Renal pelvis (tissue), 4 donors: ENCODE results near the gene SLC24A4. TPM values are rescaled to one million over a fixed set of nuclear protein-coding genes. Genes with fewer than 3 reads are reported as not detected.
A peak's percentile ranks its signal among the peaks of the same experiment; 100 is the strongest.

ENCODE experiments used
- DNase-seq: peaks from one replicate; pipeline ENCODE4 v3.0.0-alpha.2; 2013
- polyA plus RNA-seq, 3 donors: library from polyadenylated mRNA; unstranded; fragments of 120-200 nt; gene quantifications; one replicate each; pipeline ENCODE4 v1.2.1, GENCODE V29; 2013; ENCODE audit not compliant: insufficient read length in 3 of 3

The SLC24A4 gene
- polyA plus RNA-seq, 3 donors = 0.13 to 0.47 (median 0.19) TPM

DNA sequence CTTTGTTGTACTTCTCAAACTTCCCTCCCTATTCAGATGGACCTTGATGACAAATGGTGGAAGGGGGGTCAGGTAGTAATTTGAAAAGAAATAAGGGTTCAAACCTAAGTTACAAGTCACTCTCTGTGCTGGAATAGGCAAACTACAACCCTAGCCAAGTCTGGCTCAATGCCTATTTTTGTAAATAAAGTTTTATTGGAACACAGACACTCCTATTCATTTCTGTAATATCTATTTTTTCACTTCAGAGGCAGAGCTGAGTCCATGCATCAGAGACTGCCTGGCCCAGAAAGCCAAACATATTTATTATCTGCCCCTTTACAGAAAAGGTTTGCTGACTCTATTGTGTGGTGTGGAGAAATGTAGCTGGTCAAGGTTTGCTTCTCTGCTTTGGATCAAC, 112.2 kb downstream of the SLC24A4 start:
- DNase-seq = no peak

DNA sequence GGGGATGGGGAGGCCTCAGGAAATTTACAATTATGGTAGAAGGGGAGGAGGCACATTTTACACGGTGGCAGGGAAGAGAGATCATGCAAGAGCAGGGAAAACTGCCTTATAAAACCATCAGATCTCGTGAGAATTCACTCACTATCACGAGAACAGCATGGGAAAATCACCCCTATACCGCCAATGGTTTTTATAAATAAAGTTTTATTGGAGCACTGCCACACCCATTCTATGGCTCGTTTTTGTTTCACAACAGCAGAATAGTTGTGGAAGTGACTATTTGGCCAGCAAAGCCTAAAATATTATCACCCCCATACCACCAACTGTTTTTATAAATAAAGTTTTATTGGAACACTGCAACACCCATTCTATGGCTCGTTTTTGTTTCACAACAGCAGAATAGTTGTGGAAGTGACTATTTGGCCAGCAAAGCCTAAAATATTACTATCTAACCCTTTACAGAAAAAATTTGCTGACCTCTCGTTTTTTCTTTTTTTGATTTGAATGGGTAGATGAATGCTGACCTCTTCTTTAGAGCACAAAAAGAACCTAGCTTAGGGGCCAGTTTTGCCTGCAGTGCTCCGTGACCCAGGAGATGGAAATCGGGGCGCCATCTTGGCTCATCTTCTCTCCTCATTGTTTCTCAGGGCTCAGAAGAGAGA, 113.3 kb downstream of the SLC24A4 start:
- DNase-seq = no peak

DNA sequence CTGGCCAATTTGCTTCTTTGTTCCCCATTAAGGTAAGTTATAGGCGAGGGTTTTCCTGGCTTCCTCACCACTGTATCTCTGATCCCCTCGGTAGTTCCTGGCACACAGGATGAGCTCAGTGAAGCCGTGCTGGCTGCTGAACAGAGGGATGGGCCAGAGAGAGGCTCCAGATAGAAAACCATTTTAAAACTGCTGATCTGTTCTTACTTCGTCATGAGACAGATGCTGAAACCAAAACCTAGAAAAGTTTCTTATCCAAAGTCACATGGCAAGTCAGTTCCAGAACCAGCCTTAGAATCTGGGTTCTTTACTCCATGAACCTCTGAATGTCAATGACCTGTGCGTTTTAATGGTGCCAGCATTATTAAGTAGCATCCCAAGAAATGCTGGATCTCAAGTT, 114.3 kb downstream of the SLC24A4 start:
- no peak for DNase-seq

DNA sequence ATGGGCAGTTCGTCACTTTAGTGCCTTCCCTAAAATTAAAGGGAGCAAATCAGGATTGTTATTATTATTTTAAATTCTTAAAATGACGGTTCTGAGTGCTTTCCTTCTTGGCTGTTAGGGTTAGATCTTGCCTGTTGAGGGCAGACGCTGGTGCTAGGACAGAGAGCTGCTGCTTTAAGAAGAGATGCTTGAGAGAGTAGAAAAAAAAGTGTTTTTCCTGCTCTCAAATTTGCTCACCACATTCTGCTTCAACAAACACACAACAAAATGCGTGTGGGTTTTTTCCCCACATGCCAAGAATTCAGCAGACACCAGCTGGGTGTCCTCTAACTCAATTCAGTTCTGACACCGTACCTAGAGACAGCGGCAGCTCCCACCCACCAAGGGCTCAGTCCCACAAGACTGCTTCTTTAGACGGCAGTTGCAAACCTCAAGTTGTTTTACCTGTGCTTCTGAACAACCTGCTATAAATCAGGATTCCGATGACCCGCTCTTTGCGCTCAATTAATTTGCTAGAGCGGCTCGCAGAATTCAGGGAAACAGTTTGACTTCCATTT, 114.8 kb downstream of the SLC24A4 start:
- DNase-seq = peak; percentile 62

DNA sequence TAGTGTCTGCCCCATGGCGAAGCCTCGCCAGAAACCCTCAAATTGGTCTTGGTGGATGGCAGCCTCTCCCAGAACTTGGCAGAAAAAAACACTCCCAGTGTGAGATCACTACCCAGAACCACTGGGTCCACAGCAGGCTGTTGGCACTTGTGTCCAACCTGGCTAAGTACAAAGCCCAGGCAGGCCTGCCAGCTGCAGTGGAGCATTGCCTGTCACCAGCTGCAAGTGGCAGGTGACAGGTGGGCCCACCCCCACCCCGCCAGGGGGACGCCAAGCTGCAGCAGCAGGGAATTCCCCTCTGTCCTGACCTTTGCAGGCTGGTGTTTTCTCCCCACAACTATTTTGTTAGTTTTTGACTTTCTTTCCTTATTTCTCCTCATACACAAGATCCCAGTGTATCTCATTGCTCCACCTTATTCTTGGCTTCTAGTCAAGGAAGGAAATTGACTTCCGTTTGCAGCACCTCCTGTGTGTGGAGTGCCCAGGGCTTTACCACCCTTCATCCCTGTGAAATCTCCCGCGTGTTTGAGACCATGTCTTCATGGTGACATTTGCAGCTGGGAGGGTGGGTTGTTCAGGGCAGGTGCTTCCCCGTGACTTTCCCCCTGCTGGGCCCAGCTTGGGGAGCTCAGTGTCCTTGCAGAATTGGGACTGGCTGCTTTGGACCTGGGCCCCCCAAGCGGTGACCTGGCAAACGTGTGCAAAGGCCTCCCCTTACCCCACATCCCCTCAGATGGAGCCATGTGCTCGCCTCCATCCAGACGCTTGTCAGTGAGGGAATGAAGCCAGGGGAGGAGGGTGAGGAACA, 116.8 kb downstream of the SLC24A4 start:
- no peak for DNase-seq

DNA sequence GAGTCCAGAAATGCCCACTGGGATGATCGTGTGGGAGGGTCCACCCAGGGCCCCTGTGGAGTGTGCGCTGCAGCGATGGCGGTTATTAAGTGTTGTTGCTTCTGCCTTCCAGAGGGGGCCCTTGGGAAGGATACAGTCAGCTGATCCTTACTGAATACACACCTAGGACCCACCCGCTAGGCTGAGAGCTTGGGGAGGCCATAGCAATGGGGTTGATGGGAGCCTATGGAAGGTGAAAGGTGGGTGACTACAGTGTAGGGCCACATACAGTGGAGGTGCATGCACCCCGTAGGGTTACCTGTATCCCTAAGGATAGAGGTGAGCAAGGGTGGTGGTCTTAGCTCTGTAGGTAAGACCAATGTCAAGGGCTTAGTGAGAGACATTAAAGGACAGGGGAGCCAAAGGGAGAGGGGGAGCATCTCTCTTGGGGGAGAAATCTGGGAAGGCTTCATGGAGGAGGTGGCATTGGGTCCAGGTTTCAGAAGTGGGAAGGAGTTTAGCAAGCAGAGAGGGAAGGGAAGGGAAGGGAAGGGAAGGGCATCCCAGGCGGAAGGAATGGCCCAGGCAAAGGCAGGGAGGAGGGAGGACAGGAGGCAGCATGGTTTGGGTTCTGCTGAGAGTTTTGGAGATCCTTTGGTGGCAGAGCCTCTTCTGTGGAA, 117.5 kb downstream of the SLC24A4 start:
- DNase-seq = no peak

DNA sequence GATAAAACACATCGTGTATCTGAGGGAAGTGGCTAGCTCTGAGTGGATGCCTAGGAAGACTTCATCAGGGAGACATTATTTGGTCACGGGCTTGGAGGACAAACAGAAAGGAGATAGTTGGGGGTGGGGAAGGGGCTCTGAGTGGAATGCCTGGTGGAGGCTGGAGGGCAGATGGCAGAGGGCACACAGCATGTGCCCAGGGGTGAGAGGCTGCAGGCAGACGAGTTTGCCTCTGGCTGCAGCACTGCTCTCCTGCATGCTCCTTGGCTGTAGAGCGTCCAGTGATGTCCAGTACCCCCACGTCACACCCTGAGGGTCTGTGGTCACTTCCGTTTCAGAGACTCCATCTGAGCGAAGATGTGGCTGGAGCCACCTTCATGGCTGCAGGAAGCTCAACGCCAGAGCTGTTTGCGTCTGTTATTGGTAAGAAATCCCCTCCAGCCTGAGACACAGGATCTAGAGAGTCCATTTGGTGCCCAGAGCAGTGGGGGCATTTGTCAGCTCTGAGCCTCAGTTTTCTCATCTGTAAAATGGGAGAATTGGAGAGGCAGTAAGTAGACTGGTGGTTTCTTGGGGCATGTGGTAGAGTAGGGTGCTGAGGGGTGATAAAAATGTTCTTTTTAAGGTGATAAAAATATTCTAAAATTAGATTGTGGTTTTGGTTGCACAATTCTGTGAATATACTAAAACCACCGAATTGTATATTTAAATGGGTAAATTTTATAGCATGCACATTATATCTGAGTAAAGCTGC, 119.0 kb downstream of the SLC24A4 start:
- no peak for DNase-seq

DNA sequence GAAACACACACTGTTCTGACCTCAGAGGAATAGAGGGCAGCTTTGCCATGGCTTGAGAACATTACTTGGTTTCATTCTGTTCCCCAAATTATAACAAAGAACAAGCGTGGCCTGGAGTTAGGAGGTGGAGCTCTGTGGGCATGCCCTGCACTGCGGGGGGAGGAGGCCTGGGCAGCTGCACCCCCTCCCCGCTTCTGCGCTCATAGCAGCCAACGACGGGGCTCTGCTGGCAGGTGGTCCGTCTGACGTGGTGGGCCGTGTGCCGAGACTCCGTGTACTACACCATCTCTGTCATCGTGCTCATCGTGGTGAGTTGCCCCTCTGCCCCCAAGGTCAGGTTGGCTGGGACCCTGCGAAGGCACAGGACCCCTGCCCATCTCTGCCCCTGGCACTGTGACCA, 120.2 kb downstream of the SLC24A4 start:
- no peak for DNase-seq

DNA sequence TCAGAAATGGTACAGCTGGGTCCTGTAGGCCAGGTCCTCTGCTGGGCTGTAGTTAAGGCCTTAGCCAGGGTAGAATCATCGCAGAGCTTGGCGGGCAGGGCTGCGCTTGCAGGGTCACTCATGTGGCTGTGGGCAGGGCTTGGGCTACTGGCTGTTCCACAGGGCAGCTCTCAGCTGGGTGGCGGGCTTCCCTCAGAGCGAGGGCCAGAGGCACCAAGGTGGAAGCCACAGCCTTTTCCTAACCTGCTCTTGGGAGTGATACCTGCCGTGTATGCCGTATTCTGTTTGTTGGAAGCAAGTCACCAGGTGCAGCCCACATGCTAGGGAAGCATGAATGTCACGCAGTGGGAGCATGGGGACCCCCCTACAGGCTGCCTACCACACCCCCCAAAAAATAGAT, 120.8 kb downstream of the SLC24A4 start:
- DNase-seq = no peak

DNA sequence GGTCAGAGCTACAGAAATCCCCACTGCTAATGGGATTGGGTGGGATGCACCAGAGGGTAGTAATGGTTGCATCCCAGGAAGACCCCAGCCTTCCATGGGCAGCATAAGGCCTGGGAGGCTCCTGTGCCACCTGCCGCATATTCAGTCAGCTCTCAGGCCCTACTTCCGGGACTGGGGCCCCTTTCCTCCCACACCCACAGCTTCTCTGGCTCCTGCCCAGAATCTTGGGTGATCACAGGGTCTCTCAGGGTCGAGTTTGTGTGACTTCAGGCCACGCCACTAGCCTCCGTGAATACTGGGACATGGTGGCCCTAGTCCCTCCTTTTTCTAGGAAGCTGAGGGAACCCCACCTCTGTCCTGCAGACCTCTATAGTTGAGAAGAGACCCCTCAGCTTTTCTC, 123.8 kb downstream of the SLC24A4 start:
- DNase-seq = no peak

DNA sequence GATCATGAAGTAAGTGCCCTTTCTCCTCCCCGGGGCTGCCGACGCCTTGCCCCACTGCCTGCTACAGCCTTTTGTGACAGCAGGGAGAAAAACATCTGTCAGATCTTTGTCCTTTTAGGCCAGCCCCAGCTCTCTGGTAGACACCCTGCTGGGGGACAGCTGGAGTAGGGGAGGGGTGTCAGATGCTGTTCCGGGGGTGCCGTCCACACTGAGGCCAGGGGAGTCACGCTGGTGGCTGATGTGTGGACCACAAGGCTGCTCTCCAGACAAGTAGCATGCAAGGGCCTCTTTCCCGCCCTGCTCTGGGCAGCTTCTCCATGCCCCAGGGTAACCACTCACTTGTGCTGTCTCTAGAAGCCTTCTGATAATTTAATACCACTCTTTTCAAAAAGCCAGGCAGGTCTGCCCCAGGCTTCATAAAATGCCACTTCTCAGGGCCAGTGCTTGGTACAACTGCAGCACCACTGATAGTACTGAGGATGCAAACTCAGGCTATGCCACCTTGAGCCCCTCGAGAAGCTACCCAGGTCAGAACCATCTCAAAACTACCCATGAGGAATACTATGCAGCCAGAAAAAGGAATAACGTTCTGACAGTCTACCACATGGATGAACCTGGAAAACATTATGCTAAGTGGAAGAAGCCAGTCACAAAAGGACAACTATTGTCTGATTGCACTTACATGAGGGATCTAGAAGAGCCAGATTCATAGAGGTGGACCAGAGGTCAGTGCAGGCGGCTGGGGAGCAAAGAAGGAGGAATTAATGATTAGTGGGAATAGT, 124.6 kb downstream of the SLC24A4 start:
- no peak for DNase-seq

DNA sequence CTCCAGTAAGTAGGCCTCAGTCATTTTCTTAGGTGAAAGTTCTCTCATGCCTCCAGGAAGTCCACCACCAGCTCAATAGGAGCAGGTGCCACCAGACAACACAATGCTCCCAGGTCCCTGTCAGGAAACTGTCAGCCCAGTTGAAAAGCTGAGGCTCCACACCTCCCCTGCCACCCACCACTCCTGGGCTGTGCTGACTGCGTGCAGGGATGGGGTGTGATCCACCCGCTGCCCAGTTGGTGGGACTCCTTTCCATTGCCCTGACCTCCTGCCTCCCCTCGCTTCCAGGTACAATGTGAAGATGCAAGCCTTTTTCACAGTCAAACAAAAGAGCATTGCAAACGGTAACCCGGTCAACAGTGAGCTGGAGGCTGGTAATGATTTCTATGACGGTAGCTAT, 125.8 kb downstream of the SLC24A4 start:
- no peak for DNase-seq

DNA sequence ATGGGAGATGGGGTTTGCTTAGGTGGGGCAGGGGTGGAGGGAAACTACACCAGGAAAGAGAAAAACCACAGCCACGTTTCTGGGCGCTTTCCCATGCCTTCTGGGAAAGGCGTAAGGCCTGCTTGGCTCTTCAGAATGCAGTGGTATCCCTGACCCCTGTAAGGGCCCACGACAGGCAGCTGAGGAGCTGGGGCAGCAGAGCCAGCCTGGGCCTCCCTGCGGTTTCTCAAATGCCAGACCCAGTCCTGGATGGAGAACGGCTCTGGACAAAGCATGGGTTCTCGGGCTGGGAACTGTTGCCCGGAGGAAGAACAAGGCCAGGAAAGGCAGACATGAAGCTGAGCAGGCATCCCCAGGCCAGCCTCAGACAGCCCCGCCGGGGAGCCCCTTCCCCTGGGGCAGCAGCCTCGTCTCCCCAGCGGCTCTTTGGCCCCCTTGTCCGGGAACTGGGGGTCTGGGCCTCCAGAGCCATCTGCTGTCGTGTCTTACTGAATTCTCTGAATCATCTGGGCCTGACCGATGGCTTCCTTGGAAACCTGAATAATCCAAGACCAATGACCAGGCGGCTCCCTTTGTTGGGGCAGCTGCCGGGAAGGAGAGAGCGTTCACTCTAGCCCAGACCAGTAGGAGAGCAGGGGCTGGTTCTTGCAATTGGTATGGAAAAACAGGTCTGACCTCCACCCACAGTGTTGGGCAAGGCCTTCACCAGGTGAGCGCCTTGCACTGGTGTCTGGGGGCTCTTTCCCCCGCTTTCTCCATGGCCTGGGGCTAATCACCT, 126.6 kb downstream of the SLC24A4 start:
- no peak for DNase-seq

DNA sequence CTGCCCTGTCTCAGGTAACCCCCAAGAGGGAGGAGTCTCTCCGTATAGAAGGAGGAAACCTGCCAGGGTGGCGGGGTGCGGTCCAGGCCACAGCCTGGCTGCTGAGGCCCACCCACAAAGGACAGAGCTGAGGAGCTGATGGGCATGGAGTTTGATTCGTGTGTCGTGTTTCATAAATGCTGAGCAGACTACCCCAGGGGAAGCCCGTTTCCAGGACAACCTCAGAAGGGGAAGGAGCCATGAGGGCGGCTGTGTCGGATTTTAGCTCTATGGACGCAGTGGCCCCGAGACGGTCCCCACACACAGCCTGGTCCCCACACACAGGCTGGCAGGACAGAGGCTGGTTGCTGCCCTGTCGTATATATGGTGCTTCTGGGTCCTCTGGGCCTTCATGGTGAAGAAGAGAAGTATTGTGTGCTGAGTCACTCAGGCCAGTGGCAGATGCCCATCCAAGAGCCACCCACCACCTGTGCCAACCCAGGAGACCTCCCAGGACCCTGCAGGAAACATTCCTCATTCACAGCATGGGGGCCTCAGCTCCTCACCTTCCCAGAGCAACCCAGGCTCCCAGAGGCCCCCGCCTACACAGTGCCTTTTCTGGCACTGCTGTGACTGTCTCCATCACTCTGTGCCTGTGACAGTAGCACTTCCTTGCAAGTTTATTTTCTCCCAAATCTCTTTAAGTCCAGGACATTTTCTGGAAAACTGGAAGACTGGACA, 127.5 kb downstream of the SLC24A4 start:
- no peak for DNase-seq

DNA sequence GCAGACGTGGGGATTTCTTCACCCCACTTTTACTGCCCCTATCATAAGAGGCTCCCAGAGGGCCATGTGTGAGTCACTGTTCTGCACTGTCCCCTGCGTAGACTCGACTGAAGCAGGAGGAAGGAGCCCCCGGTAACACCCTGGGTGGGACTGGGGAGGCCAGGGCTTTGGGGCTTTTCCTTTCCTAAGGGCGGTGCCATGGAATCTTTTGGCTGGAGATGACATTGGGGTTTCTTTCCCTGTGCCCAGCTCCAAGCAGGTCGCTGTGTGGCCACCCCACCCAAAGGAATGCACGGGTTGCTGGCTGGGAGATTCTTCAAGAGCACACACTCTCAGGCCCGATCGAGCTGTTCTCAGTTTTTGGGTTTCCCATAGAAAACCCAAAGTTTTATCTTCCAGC, 128.3 kb downstream of the SLC24A4 start:
- no peak for DNase-seq

DNA sequence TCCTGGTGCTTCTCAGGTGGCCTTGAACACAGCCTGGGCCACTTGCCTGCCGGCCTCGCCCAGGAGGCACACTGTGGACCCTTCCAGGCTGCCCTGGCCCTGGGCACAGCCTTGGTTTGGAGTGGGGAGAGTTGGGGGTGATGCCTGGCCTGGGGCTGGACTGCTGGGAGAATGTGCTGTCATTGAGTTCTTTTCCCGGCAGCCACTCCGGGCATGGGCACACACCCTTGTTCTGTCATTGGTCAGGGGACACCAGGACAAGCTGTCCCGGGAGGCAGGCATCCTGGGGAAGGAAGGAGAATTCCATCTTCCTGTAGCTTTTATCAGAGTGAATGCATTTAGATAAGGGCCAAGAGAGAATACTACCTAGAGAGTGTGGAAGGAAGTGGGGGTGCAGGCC, 128.8 kb downstream of the SLC24A4 start:
- no peak for DNase-seq

DNA sequence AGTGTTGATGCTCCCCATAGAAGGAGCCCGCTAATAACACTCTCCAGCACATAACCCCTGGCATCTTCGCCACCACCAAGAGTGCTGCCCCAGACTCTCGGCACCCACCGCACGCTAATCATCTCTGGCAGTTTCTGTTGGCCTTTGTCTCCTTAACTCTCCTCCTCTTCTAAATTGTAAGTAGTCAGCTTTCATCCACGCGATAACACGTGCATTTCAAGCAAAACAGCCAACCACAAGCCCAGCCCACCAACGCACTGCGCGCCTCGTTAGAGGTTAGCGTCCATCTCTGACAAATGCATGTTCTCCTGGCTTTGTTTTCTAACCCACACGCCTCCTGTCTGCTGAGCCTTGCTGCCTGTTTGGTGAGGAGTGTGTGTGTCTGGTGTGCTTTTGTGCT, 129.5 kb downstream of the SLC24A4 start:
- DNase-seq = no peak

DNA sequence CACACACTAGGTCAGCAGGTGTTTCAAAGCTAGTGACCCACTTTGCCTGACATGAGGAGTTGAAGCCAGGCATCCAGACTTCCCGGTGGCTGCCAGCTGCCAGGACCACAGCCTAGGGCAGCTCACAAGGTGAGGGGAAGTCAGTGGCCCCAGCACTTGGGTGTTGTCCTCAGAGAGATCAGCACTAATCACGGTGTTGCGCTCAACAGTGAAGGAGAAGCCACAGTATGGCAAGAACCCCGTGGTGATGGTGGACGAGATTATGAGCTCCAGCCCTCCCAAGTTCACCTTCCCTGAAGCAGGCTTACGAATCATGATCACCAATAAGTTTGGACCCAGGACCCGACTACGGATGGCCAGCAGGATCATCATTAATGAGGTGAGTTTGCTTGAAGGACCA, 130.7 kb downstream of the SLC24A4 start:
- no peak for DNase-seq

DNA sequence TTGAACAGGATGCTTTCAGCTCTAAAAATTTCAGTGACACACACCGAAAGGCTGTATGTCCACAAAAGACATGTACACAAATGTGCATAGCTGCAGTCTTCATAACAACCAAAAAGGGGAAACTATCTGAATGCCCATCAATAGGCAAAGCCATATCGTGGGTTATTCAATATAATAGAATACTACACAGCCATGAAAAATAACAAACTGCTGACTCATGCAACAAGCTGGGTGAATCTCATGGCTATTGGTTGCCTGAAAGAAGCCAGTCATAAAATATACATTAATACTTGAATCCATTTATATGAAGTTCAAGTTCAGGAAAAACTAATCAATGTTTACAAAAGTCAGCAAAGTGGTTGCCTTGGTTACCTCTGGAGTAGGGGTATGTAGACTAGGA, 132.3 kb downstream of the SLC24A4 start:
- no peak for DNase-seq
